ENCODE results near the gene SPTAN1.
"Not testable (repeated sequence)": the region's sequence is repeated elsewhere in the genome, so short reads cannot be mapped to it uniquely, and the experiment has no call there.

The SPTAN1 gene

DNA sequence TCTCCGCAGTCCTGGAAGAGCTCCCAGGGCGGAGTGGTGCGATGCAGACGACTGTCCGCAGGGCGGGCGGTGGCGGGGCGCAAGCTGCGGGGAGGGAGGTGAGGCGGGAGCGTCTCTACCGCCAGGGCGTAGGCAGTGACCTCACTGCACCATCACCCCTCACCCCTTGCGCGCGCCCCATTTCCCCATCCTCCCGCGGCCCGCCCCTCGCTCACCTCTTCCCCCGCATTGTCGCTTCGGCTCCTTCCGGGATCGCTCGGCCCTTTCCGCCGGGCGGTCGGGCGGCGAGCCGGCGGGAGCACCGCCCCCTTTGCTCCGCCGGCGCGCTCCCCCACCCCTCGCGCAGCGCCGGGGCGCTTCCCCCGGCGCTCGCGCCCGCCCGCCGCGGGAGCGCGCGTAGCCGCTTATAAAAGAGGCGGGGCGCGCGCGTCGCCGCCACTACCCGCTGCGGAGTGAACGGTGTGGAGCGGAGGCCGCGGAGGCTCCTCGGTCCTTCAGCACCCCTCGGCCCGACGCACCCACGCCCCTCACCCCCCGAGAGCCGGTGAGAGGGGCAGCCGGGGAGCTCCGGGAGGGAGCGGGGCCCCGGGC is at the start of gene SPTAN1:
Gene SPTAN1 (plus strand): TSS at position 435 of the 591 bp plus-strand sequence. CDS start 14,154 bp downstream, outside the sequence.
- DNase-seq (ENCODE audit: low spot score), result peak; percentile 93

DNA sequence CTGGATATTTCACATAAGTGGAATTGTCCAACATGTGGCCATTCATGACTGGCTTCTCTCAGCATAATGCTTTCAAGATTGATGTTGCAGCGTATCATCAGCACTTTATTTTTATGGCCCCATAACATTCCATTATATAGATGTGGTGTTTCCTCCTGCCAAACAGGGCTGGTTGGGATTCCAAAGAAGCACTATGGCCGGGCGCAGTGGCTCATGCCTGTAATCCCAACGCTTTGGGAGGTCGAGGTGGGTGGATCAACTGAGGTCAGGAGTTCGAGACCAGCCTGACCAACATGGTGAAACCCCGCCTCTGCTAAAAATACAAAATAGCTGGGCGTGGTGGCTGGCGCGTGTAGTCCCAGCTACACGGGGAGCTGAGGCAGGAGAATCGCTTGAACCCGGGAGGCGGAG is 49.0 kb upstream of the SPTAN1 start:
- DNase-seq (ENCODE audit: low spot score), result not testable (repeated sequence)

DNA sequence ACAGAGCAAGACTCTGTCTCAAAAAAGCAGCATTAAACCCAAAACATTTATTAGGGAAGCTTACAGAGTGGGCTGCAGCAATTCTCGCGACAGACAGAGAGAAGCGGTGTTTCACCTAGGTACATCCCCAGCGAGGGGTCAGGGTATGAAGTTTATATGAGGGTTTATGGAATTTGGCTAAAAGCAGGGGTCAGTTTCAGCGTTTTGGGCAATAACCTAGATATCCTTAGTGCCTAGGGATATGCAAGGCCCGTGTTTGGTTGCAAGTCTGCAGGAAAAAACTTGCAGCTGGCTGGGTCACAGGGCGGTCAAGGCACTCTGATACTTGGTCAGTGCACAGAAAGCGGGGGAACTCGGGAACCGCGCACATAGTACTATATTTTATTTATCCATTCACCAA is 48.5 kb upstream of the SPTAN1 start:
- peak; percentile 29 for DNase-seq (ENCODE audit: low spot score)

DNA sequence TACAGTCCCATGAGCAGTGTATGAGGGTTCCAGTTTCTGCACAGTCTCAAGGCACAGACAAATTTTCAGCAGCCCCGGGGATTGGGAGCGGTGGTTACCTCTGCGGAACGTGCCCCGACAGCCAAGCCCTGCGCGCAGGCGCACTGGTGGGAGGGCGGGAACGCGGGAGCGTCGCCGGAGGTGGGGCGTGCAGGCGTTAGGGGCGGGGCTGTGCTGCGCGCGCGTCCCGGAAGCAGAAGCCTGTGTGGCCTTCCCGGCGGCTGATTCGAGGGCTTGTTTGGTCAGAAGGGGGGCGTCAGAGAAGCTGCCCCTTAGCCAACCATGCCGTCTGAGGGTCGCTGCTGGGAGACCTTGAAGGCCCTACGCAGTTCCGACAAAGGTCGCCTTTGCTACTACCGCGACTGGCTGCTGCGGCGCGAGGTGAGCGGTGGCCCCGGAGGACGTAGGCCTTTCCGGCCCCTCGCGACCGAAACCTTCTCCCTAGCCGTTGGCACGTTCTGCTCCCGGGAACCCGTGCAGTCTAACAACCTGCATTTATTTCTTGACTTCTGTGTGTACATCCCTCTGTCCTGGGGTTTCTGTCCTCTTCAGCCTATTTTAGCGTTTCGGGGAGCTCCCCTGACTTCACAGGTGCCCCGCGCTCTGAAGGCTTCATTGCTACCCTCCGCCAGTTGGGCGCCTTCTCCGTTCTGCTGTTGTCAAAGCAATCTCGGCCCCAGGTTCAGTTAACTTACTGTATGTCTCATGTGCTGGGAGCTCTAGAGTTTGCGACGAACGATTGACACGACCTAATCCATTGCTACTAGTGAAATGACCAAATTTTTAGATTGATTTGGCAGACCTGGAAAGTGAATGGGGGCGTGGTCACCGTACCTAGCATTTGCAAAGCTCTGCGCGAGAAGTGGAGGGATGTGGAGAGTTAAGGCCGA is 47.6 kb upstream of the SPTAN1 start, which contains the start of gene GLE1:
Gene GLE1 (plus strand): TSS at position 235 of the 929 bp plus-strand sequence. CDS start 87 bp downstream, at position 322.
- peak; percentile 99 for DNase-seq (ENCODE audit: low spot score)

DNA sequence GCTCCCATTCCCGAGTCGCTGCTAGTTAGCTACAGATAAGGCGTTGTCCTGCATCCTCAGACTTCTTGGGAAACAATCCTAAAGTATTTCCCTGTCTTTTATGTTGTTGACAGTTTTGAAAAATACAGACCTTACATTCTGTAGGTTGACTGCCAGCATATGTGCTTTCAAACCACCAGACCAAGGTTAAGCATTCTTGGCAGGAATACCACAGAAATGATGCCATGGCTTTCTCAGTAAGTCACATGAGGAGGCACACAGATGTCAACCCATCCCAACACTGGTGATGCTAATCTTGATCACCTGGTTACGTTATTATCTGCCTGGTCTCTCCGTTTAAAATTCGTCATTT is 47.0 kb upstream of the SPTAN1 start:
- DNase-seq (ENCODE audit: low spot score), result peak; percentile 43

DNA sequence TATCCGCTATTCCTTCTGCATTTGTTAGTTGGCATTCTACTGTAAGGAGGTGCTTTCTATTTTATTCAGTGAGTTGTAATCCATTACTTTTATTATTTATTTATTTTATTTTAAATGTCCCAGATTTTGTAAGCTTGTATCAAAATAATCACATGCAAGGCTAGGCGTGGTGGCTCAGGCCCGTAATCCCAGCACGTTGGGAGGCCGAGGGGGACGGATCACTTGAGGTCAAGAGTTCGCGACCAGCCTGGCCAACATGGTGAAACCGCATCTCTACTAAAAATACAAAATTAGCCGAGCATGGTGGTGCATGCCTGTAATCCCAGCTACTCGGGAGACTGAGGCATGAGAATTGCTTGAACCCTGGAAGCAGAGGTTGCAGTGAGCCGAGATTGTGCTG is 46.5 kb upstream of the SPTAN1 start:
- not testable (repeated sequence) for DNase-seq (ENCODE audit: low spot score)

DNA sequence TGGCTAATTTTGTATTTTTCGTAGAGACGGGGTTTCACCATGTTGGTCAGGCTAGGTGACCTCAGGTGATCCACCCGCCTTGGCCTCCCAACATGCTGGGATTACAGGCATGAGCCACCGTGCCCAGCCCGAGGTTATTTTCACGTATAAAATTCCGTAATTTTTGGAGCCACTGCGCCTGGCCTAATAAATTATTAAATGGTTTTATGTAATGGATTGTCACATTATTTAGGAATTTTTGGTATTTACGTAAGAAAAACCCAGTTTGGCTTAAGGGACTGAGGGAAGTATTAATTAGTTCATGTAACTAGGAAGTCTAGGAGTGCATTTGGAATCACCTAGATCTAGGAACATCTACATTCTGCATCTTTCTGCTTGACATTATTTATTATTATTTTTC is 39.6 kb upstream of the SPTAN1 start:
- DNase-seq (ENCODE audit: low spot score), result no peak

DNA sequence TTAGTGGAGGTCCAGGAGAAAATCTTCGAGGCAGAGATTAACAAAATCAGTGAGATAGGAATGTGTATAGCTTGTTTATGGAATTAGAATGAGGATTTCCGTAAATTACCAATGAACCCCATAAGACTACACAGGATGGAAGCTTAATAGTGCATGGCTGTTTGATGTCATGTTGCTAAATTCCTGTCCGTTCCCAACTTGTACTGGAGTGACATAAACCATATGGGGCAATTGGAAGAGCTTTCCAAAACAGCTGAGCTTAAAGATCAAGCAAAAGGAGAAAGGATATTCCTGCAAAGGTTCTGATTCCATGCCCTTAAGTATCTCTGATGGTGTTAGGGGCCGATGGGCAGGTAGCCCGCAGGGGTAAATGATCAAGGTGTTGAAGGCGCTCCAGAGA is 30.4 kb upstream of the SPTAN1 start:
- DNase-seq (ENCODE audit: low spot score), result no peak

DNA sequence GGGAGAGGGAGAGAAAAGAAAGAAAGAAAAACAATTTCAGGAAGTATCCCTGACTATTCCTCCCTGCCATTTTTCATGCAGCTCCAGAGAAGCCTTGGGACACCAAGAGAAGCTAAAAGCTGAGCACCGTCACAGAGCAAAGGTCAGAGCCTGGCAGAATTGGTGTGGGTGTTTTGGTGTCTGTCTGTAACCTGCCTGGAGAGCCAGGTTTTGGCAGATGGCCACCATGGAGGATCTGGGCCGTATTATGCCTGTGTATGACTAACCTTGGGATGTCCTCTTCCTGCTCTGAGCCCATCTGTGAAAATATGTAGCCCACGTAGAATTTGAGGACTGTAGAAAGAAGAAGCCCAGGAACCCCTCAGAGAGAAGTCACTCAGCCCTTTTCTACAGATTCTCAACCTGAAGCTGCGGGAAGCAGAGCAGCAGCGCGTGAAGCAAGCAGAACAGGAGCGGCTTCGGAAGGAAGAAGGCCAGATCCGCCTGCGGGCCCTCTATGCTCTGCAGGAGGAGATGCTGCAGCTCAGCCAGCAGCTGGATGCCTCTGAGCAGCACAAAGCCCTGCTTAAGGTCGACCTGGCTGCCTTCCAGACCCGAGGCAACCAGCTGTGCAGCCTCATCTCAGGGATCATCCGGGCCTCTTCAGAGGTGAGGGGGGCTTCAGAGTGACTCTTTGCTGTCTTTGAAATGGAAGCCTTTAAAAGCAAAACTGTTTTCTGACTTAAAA is 29.0 kb upstream of the SPTAN1 start:
- no peak for DNase-seq (ENCODE audit: low spot score)

DNA sequence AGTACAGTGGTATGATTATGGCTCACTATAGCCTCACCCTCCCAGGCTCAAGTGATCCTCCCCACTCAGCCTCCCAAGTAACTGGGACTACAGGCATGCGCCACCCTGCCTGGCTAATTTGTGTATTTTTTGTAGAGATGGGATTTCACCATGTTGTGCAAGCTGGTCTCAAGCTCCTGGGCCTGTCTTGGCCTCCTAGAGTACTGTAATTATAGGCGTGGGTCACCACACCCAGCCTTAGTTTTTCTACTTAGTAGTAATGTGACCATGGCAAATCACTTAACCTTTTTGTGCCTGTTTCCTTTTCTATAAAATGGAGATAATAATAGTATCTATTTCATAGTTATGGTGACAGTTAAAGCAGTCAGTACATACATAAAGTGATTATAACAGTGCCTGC is 25.7 kb upstream of the SPTAN1 start:
- DNase-seq (ENCODE audit: low spot score), result no peak

DNA sequence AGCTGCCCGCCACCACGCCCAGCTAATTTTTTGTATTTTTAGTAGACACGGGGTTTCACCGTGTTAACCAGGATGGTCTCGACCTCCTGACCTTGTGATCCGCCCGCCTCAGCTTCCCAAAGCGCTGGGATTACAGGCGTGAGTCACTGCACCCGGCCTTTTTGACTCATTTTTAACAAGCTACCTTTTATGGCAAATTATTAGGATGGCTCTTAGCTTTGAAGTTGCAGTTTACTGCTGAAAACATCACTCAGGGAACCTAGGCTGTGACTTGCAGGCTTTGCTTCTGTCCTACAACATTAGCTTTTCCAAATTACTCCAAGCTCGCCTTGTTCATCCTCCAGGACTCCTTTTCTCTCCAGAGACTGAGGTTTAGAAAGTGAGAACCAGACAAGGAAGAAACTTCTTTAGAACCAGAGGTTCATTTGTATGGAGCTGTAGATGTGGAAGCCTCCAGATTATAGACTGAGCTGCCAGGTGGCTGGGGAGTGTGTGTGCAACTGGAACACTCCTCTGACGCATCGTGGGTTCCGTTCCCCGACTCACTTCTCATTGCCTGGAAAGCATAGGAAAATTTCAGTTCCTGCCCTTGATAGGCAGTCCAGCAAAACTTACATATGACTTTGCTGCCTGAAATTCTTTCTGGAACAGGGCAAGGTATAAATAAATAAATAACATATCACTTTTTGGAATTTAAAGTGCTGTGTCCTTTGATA is 23.8 kb upstream of the SPTAN1 start:
- DNase-seq (ENCODE audit: low spot score), result no peak

DNA sequence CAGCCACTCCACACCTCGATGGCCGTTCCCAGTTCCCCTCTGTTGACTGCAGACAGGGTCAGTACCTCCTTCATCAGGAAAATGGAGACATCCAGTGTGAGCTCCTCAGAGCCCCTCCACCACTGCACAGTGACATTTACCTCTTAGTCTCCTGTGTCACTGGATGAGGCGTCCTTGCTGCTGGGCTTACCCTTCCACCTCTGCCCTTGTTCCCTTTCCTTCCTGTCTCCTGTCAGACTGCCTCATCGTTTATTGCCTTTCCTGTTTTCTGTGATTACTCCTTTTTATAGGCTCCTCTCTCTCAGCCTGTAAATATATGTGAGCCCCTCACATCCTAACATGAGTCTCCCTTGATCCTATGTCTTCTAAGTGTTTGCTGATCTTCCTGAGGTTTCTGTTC is 23.2 kb upstream of the SPTAN1 start:
- no peak for DNase-seq (ENCODE audit: low spot score)

DNA sequence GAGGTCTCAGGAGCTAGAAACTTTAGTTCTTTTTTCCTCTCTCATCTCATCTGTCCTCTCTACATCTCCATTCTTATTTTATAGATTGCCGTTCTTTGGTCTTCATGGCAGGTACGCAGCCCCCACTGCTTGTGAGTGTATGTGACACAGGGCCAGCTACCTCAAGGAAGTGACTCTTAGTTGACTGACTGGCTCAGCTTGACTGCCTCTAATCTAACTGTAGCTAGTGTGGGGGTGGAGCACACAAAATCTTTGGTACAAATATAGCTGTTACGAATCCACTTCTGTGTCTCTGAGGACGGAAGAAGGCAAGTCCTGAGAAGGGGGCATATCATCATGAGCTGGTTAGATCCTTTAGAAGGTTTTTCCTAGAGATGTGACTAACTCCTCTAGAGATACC is 19.8 kb upstream of the SPTAN1 start:
- DNase-seq (ENCODE audit: low spot score), result no peak

DNA sequence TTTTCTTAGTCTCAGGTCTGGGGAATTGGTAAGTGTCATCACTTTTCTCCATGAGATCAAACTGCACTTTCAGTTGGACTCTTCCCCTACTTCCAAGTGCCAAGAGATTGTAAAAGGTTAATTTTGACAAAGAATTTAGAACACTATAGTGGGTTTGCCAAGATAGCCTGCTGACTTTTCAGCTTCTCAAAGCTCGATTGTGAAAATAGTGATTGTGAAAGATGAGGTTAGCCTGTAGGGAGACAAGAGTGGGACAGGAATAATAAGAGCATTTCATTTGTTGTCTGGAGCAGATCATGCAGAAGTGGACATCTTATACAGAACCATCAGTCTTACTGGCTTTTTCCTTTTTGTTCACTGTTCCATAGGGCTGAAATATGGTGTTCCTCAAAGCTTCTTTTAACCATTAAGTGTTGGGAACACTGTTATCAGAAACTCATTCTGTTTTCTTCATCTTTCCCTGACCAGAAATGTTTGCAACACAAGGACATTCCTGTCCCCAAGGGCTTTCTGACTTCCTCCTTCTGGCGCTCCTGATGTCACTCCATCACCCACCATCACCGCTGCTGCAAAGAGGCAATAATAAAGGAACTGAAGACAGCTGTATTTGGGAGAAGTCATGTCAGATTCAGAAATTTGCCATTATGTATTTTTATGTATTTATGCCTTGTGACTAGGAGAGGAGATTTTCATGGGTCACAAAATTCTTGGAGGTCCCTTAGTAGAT is 11.6 kb upstream of the SPTAN1 start:
- no peak for DNase-seq (ENCODE audit: low spot score)

DNA sequence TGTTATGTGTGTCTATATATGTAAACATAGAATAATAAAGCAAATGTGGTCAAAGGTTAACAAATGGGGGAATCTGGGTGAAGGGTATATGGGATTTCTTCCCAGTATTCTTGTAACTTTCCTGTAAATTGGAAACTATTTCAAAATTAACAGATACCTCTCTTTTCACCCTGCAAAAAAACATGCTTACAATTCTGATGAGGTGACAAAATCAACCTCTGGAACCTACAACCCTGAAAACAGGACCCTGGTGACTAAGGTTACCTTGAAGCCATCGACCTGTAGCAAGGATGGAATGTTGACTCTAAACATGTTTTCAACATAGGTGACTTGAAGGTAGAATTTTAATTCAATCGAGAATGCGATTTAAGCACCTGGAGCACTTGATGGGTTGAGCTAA is 5.9 kb upstream of the SPTAN1 start:
- no peak for DNase-seq (ENCODE audit: low spot score)

DNA sequence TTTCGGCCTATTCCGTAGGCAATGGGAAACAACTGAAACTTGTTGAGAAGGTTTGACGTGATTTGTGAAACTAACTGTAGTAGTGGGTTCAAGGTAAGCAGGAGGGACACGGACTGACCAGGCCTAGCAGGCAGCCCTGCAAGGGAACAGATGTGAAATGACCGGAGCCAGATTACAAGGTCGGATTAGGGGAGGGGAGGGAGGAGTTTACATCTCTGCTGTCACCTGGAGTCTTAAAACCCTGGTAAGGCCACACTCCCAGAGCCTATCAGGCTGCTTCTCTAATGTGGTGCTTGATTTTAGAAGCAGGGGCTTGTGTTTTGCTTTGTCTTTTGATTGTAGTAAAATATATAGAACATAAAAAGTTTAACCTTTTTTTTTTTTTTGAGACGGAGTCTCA is 3.5 kb upstream of the SPTAN1 start:
- no peak for DNase-seq (ENCODE audit: low spot score)

DNA sequence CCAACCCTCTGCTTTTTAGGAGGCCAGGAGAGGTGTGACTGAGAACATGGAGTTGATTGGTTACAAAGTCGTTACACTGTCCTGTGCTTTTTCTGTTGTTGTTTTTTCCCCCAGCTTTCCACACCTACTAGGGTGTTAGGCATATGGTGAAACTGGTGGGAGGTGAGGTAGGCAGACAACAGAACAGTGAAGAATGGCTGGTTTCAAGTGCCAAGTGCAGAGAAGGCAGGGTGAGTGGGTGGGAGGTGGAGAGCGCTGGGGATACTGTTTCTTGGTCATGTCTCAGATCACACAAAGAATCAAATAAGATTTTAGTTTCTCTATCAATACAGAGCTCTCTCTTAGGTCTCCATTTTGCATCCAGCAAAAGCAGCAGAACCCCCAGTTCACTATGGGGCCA is 2.2 kb upstream of the SPTAN1 start:
- DNase-seq (ENCODE audit: low spot score), result no peak

DNA sequence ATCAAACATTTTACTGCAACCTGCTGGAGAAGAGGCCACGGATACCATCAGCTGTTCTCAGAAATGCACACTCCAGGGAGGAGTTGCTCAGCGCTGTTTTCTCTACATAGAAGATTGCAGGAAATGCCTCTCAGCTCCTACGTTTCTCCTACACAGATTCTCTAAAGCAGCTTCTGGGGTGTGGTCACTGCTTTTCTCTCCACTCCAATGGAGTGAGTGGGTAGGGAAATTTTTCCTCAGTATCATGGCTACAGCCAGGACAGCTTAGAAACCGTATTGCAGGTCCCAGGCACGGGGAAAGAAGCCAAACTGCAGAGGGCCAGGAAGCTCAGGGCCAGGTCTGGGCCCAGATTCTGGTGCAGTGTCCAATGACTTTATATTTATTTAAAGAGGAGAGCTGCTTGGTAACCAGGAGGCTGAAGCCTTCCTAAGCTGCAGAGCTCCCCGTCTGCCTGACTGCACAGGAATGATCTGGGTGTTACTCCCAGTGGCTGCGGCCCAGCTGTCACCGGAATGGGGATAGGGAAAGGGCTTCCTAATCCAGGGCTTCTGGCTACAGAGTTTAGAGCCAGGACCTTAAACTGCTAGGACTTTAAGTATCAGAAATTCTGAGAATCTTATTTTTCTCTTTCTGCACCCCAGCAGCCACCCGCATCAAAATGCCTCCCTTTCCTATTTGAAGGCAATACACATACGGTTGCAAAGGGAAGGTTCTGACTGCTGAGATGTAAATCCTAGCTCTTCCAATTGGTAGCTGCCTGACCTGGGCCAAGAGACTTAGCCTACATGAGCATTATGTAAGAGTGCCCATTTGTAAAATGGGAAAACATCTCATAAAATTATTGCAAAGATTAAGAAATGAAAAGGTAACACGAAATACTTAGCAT is 1.4 kb upstream of the SPTAN1 start:
- peak; percentile 46 for DNase-seq (ENCODE audit: low spot score)

DNA sequence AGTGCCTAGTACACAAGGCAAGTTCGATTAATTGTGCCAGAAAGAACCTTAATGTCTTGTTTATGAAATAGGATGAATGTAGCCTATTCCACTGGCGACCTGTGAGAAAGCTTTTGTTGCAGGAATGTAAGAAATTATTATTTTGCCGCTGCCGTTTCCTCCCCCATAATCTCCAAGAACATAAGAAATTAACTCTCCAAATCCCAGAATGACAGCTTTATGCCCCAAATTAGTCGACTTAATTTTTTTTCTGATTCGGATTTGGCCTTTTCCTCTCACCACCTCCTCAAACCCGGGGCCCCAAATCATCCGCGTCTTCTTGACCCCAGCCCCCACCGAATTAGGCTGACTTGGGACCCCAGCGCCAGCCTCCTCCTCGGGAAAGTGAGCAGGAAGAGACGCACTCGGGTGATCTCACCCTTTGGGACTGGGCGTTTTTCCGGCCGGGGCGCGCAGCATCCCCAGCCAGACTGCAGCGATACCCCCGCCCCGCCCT is 682 bp upstream of the SPTAN1 start:
- peak; percentile 92 for DNase-seq (ENCODE audit: low spot score)

DNA sequence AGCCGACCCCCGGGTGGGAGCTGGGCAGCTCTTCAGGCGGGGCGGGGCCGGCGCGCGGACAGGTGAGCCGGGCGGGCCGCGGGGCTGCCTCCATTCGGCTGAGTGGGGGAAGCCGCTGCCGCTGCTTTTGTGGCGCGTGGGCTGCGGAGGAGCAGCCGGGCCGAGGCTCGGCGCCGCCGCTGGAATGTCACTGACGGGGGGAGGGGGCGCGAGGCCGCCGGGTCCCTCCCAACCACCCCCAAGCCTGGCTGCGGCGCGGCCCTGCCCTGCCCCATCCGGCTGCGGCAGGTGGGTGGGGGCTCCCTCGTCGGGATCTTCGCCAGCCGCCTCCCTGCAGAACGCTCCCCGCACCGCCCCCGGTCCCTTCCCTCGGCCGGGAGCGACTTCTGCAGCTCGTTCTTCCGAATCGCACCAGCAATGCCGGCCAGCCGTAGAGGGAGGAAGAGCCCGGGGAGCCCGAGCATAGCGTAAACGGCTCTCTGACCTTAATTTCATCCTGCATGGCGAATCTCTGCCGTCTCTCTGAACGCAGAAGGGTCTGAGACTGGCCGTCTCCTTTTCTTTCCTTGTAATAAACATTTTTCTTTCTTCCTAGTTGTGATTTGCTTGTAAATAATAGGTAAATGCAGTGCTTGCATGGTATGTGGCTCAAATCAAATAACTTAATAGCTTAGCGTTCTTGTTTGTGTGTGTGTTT is 505 bp downstream of the SPTAN1 start:
- peak; percentile 54 for DNase-seq (ENCODE audit: low spot score)
